PC-9 (cell line): ENCODE measurements around the gene C1orf21.

Experiments used
- EZH2 ChIP-seq: fragments of 200-600 bp; sonication (generic); IDR thresholded peaks from 2 replicates; pipeline ENCODE4 v1.8.0; 2017; ENCODE audit warnings: antibody characterized with exemption, low read depth
- TF ChIP-seq, protein P1 (sequence below): fragments of 200-600 bp; sonication (generic); conservative IDR thresholded peaks from 2 replicates; pipeline ENCODE4 v1.6.1; 2017; ENCODE audit warnings: mixed run types, antibody characterized with exemption, mild to moderate bottlenecking, moderate library complexity

- TF ChIP-seq, protein P1, sequence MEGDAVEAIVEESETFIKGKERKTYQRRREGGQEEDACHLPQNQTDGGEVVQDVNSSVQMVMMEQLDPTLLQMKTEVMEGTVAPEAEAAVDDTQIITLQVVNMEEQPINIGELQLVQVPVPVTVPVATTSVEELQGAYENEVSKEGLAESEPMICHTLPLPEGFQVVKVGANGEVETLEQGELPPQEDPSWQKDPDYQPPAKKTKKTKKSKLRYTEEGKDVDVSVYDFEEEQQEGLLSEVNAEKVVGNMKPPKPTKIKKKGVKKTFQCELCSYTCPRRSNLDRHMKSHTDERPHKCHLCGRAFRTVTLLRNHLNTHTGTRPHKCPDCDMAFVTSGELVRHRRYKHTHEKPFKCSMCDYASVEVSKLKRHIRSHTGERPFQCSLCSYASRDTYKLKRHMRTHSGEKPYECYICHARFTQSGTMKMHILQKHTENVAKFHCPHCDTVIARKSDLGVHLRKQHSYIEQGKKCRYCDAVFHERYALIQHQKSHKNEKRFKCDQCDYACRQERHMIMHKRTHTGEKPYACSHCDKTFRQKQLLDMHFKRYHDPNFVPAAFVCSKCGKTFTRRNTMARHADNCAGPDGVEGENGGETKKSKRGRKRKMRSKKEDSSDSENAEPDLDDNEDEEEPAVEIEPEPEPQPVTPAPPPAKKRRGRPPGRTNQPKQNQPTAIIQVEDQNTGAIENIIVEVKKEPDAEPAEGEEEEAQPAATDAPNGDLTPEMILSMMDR = no peak
- TF ChIP-seq EZH2 = no peak
These were observed 40.9 kb downstream of the C1orf21 start for GRCh38 chr1:184427722-184428121.
